Activated T-cell treated with anti-CD3 and anti-CD28 coated beads, Interleukin-2, amount 50 U/mL, for 24 hours (primary cell): ENCODE data around the gene CDK6.

Source experiments
- DNase-seq: peaks from one replicate; pipeline ENCODE4 v3.0.0-alpha.2; 2020
- H3K27ac Mint-ChIP-seq: 2 replicates; pipeline ENCODE4 v1.8.0; 2020; ENCODE audit warnings: mild to moderate bottlenecking, mixed read lengths
- H3K27me3 Mint-ChIP-seq: 2 replicates; pipeline ENCODE4 v1.8.0; 2020; ENCODE audit warnings: mixed read lengths
- H3K36me3 Mint-ChIP-seq: 2 replicates; pipeline ENCODE4 v1.8.0; 2020; ENCODE audit warnings: low read depth, mixed read lengths
- H3K4me1 Mint-ChIP-seq: 2 replicates; pipeline ENCODE4 v1.8.0; 2020; ENCODE audit warnings: low read depth, mixed read lengths
- H3K4me3 Mint-ChIP-seq: 2 replicates; pipeline ENCODE4 v1.8.0; 2020; ENCODE audit warnings: mild to moderate bottlenecking, moderate library complexity, mixed read lengths
- H3K9me3 Mint-ChIP-seq: 2 replicates; pipeline ENCODE4 v1.8.0; 2020; ENCODE audit warnings: mixed read lengths

CDK6 gene

DNA sequence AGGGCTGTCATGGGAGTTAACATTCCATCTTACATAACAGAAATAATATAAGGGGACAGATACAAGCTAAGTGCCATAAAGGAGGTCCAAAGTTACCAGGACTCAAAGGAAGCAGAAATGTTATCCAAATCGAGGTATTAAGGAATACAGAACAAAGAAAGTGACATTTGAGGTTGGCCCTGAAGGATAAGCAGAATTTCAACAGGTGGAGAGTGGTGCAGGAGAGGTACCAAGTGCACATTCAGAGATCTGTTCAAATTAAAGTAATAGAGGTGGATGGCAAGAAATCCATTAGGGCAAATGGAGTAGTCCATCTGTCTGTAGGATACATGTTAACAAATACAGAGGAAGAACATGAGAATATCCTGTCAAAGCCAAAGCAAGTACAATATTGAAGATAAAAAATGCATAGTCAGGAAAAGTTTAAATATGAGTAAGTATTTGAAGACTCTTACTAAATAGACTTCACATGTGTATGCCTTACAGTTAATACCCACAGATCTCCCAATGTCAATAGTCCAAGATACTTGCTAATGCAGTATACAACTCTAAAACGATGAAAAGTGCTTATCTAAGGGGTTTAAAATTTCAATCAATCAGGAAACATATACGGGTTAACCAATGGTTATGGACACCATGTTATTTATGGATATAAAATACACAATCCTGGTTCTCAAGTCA lies 10.0 kb downstream of the CDK6 start:
- no peak for DNase-seq
- Mint-ChIP-seq H3K4me1 (peaks cover 86% of the 10 kb centered on the region), H3K36me3 (peaks cover 88% of the 10 kb centered on the region), H3K9me3 (no peaks in the 10 kb centered on the region), H3K4me3 (no peak overlapping the region), H3K27ac (peak overlapping the region; percentile 15), H3K27me3 (no peaks in the 10 kb centered on the region)

- no peaks in the 10 kb centered on the region for H3K9me3 Mint-ChIP-seq
- peaks cover 86% of the 10 kb centered on the region for H3K36me3 Mint-ChIP-seq
- no peaks in the 10 kb centered on the region for H3K27me3 Mint-ChIP-seq
- DNase-seq = no peak
- peak overlapping the region; percentile 52 for H3K4me3 Mint-ChIP-seq
- H3K27ac Mint-ChIP-seq = peak overlapping the region; percentile 79
- H3K4me1 Mint-ChIP-seq = peaks cover 84% of the 10 kb centered on the region
These were observed 11.4 kb downstream of the CDK6 start for GRCh38 chr7:92824901-92825480.

DNA sequence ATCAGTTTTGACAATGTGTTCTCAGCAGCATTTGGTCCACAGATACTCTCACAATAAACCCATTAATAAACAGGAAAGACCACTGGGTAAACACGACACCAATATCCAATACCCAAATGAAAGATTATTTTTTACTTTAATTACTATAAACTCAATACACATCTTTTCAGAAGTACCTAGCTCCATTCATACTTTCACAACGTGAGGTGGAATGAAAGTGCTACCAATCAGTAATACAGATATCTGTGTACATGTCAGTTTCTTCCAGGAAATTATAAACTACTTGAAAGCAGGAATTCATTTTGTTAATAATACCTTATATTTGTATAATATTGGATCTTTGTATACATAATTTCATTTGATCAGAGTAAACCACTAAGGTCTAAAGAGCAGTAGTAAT lies 11.9 kb downstream of the CDK6 start:
- Mint-ChIP-seq H3K27ac (peak overlapping the region; percentile 79), H3K4me3 (peak overlapping the region; percentile 52), H3K4me1 (peaks cover 84% of the 10 kb centered on the region), H3K9me3 (no peaks in the 10 kb centered on the region), H3K27me3 (no peaks in the 10 kb centered on the region), H3K36me3 (peaks cover 86% of the 10 kb centered on the region)
- no peak for DNase-seq

- Mint-ChIP-seq H3K4me3 (peak overlapping the region; percentile 41), H3K27ac (peak overlapping the region; percentile 87)
These were observed 13.3 kb downstream of the CDK6 start for GRCh38 chr7:92823042-92823441.

DNA sequence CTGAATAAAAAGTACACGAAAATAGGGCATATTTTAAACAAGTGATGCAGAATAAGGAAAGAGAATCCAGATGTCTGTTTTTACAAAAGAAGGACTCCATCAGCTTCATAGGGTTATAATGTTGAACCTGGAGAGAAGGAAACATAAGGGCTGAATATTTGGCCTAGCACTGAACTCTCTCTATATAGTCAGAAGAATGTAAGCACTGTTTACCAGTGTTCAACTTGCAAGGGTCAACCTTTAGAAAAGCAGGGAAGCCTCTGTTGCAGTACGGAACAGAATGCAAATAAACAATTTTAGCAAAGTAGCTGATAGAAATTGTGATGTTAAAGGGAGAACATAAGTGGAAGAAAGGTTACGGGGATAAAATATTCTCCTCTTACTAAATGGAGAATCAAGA lies 16.2 kb downstream of the CDK6 start:
- Mint-ChIP-seq H3K36me3 (peaks cover 86% of the 10 kb centered on the region), H3K27ac (peak overlapping the region; percentile 73), H3K4me3 (no peak overlapping the region), H3K27me3 (no peaks in the 10 kb centered on the region), H3K9me3 (peaks cover 4% of the 10 kb centered on the region), H3K4me1 (peaks cover 88% of the 10 kb centered on the region)
- no peak for DNase-seq

More at GRCh38 chr7:92823042-92823441, 13.3 kb downstream of the CDK6 start:
- H3K27me3 Mint-ChIP-seq = no peaks in the 10 kb centered on the region
- H3K4me1 Mint-ChIP-seq = peaks cover 85% of the 10 kb centered on the region
- no peaks in the 10 kb centered on the region for H3K9me3 Mint-ChIP-seq
- DNase-seq = no peak
- peaks cover 87% of the 10 kb centered on the region for H3K36me3 Mint-ChIP-seq

- Mint-ChIP-seq H3K9me3 (peaks cover 4% of the 10 kb centered on the region), H3K36me3 (peaks cover 74% of the 10 kb centered on the region), H3K27ac (peak overlapping the region; percentile 35), H3K4me3 (no peak overlapping the region), H3K27me3 (no peaks in the 10 kb centered on the region), H3K4me1 (peaks cover 88% of the 10 kb centered on the region)
- DNase-seq = no peak
These were observed 19.0 kb downstream of the CDK6 start for GRCh38 chr7:92817398-92817797.

DNA sequence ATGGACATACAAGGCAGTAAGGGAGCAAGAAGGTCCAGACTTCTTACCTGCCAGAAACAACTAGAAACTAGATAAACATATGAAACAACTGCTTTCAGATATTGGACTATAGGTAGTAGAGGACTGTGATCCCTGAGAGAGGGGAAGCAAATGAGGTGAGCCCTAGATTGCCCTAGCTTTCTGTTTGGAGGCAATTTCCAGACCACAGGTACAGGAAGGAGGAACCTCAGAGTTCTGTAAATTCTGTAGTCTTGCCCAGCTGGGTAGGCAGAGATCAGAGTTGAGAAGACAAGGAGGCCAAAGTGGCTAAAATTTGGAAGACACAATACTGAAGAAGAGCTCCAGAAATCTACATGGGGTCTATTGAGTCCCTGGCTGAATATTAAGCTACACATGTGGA lies 21.0 kb downstream of the CDK6 start:
- Mint-ChIP-seq H3K27me3 (no peaks in the 10 kb centered on the region), H3K27ac (peak overlapping the region; percentile 88), H3K4me3 (peak overlapping the region; percentile 47), H3K36me3 (peaks cover 78% of the 10 kb centered on the region), H3K9me3 (peaks cover 4% of the 10 kb centered on the region), H3K4me1 (peaks cover 97% of the 10 kb centered on the region)
- DNase-seq = no peak

GRCh38 chr7:92813390-92814024 lies 22.9 kb downstream of the CDK6 start:
- Mint-ChIP-seq H3K27ac (peak overlapping the region; percentile 100), H3K4me1 (peaks cover 95% of the 10 kb centered on the region), H3K27me3 (no peaks in the 10 kb centered on the region), H3K9me3 (peaks cover 4% of the 10 kb centered on the region), H3K36me3 (peaks cover 72% of the 10 kb centered on the region), H3K4me3 (peak overlapping the region; percentile 71)
- DNase-seq = no peak

- DNase-seq = no peak
- H3K4me1 Mint-ChIP-seq = peaks cover 93% of the 10 kb centered on the region
- peaks cover 4% of the 10 kb centered on the region for H3K9me3 Mint-ChIP-seq
- peaks cover 73% of the 10 kb centered on the region for H3K36me3 Mint-ChIP-seq
- no peak overlapping the region for H3K4me3 Mint-ChIP-seq
- H3K27ac Mint-ChIP-seq = peak overlapping the region; percentile 100
- no peaks in the 10 kb centered on the region for H3K27me3 Mint-ChIP-seq
These were observed 25.2 kb downstream of the CDK6 start for GRCh38 chr7:92811158-92811557.

DNA sequence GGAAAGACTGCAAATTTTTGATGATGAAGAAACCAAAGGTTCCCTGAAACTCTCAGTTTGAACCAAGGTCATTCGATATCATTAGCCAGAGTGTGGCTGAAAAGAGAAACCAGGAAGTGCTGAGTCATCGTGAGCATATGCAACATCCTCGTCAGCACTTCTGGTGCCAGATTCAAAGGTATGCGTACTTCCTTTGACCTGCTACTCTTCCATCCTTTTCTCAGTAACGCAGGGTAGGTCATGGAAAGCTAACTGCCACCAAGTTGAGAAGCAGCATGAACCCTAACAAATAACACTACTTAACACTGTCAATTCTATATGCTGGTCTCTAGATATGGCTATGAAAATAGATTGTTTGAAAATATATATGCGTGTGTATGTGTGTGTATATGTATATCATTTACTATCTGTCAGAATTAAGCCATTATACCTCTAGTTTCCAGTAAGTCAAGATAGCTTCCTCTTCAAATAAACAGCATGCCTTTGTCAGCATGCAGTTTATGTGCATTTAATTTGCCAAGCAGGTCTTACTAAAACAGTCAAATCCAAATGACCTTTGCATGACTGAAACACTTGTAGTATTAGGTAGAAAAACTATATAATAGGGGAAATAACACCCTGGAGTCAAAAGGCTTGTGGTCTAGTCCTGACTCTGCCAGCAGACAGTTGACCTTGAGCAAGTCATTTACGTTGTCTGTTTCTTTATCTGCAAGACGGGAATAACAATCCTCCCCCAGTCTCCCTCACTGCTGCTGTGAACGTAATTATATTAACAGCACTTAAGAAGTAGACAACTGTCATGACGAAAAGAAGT lies 26.4 kb downstream of the CDK6 start:
- H3K9me3 Mint-ChIP-seq = no peaks in the 10 kb centered on the region
- DNase-seq = no peak
- H3K36me3 Mint-ChIP-seq = peaks cover 70% of the 10 kb centered on the region
- H3K27ac Mint-ChIP-seq = peak overlapping the region; percentile 100
- no peaks in the 10 kb centered on the region for H3K27me3 Mint-ChIP-seq
- peak overlapping the region; percentile 59 for H3K4me3 Mint-ChIP-seq
- peaks cover 90% of the 10 kb centered on the region for H3K4me1 Mint-ChIP-seq

DNA sequence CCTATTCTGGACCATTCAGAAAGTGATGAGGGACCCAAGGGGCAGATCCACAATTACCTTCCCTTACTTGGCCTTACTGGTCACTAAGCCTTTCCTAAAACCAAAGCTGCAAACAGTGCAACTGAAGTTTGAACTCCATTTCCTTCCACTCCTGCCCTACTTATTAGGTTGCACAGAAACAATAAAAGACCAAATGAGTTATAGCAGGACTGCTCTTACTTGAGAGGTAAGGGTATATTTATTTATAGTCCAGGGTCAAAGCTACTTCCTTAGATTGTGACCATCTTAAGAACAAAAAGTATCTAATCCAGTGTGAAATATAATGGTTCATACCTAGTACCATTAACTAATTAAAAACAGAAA lies 27.0 kb downstream of the CDK6 start:
- H3K36me3 Mint-ChIP-seq = peaks cover 72% of the 10 kb centered on the region
- H3K4me1 Mint-ChIP-seq = peaks cover 91% of the 10 kb centered on the region

DNA sequence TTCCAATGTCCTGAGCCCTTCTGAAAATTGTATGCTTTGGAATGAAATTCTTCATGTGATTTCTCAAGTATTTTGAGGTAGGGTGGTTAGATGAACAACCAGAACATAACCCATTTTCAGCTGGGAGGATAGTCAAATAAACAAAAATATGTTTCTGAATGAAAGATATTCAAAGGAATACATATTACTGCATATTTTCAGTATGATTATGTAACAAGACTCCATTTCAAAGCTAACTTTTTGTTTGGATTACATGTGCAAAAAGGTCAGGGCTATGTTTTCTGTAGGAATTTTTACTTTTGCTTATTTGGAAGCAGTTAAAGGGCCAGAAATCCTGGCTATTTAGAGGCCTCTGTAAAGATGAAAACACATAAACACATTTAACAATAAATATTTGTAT lies 27.7 kb downstream of the CDK6 start:
- peaks cover 76% of the 10 kb centered on the region for H3K36me3 Mint-ChIP-seq
- DNase-seq = no peak
- no peaks in the 10 kb centered on the region for H3K27me3 Mint-ChIP-seq
- peaks cover 89% of the 10 kb centered on the region for H3K4me1 Mint-ChIP-seq
- H3K9me3 Mint-ChIP-seq = peaks cover under 1% of the 10 kb centered on the region
- H3K27ac Mint-ChIP-seq = peak overlapping the region; percentile 91
- H3K4me3 Mint-ChIP-seq = peak overlapping the region; percentile 20

More for the DNA sequence above, 27.0 kb downstream of the CDK6 start:
- Mint-ChIP-seq H3K9me3 (no peaks in the 10 kb centered on the region), H3K27ac (peak overlapping the region; percentile 100), H3K4me3 (peak overlapping the region; percentile 59), H3K27me3 (no peaks in the 10 kb centered on the region)
- DNase-seq = no peak

DNA sequence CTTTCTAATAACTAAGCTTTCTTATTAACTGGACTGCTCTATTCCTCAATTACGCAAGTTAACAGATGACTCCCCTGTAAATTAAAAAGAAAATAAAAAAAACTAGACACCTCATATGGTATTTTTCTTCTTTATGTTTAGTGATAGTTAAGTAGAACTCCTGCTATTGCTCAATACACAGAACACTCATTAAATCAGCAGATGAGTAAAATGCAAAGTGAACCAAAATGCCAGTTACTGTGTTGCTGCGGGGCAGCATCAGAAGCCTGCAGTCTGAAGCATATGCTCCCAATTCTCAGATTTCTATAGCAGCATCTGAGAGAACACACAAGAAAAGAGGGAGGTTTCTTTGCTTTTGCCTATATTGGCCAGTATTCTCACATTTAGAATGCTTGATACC lies 28.4 kb downstream of the CDK6 start:
- Mint-ChIP-seq H3K27ac (peak overlapping the region; percentile 91), H3K9me3 (peaks cover 6% of the 10 kb centered on the region), H3K4me1 (peaks cover 89% of the 10 kb centered on the region), H3K4me3 (peak overlapping the region; percentile 39), H3K27me3 (no peaks in the 10 kb centered on the region), H3K36me3 (peaks cover 82% of the 10 kb centered on the region)
- DNase-seq = no peak

DNA sequence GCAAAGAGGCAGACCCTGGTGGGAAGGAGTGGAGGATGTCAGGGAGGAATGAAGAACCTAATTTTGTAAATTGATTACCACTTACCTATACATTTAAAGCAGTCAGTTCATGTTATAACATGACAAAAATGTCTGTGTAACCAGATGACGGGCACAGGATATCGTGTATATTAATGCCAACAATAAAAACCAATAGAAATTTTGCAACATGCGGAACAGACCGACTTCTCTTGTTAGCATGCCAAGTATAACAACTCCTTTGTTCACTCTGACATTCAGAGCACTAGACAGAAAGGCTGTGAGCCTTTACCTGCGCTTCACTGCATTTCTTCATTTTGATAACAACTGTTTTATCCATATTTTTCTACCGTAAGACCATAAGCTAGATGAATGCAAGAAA lies 29.9 kb downstream of the CDK6 start:
- Mint-ChIP-seq H3K36me3 (peaks cover 85% of the 10 kb centered on the region), H3K4me3 (no peak overlapping the region), H3K4me1 (peaks cover 83% of the 10 kb centered on the region), H3K9me3 (peaks cover 6% of the 10 kb centered on the region), H3K27me3 (no peaks in the 10 kb centered on the region), H3K27ac (peak overlapping the region; percentile 56)
- DNase-seq = no peak
